Hepatocyte (in vitro differentiated cells): ENCODE measurements around the gene C1QL3.

Experiments used
- CTCF ChIP-seq: fragments of 200-600 bp; sonication (generic); IDR thresholded peaks from 2 replicates; pipeline ENCODE4 v1.5.1; 2016; ENCODE audit warnings: antibody characterized with exemption, mild to moderate bottlenecking; ENCODE audit not compliant: poor library complexity
- EZH2 ChIP-seq: fragments of 200-600 bp; sonication (generic); IDR thresholded peaks from 2 replicates; pipeline ENCODE4 v1.6.1; 2016; ENCODE audit warnings: antibody characterized with exemption, mild to moderate bottlenecking, borderline replicate concordance

GRCh38 chr10:16520900-16521299, 779 bp downstream of the C1QL3 start:
- TF ChIP-seq EZH2 = no peak
- peak; percentile 45 for TF ChIP-seq CTCF
